ENCODE results near the gene ZG16B.

DNA sequence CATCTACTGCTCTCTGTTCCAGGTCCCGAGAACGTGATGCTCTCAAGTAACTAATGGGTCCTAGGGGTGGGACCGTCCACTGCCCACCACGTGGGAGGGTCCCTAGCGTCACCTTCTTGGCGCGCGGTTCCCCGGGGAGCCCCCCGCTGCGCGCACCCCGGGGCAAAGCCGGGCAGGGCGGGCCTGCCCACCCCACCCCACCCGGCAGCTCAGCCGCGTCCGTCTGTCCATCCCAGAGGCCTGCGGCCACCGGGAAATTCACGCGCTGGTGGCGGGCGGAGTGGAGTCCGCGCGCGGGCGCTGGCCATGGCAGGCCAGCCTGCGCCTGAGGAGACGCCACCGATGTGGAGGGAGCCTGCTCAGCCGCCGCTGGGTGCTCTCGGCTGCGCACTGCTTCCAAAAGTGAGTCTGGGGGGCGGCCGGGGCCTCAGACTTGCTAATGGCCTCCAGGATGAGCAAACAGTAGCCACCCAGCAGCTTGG lies 31.3 kb upstream of the ZG16B start:
- TF ChIP-seq POLR2A (IDR thresholded peaks at IDR 0.05; ENCODE audit: low read depth, low read length) (no peak), TAF1 (IDR thresholded peaks at IDR 0.05; ENCODE audit: borderline replicate concordance, low read depth, low read length) (no peak), POLR2AphosphoS5 (IDR thresholded peaks at IDR 0.05; ENCODE audit: low read depth, low read length) (no peak)

Measured in GM12892 (cell line).